Activated T-helper 1 cell treated with Interleukin-2 at 50 U/mL for 16 hours (primary cell): ENCODE results near the gene ARHGAP9.
"Not testable (repeated sequence)": the region's sequence is repeated elsewhere in the genome, so short reads cannot be mapped to it uniquely, and the experiment has no call there.

Source experiments
- DNase-seq: peaks from one replicate; pipeline ENCODE4 v3.0.0-alpha.2; 2020; ENCODE audit warnings: low read depth

The ARHGAP9 gene

GRCh38 chr12:57517187-57517586, 37.5 kb upstream of the ARHGAP9 start:
- DNase-seq: no peak

GRCh38 chr12:57516617-57517153, 37.0 kb upstream of the ARHGAP9 start:
- no peak for DNase-seq

- DNase-seq: no peak
Observed at GRCh38 chr12:57515934-57516541, 36.4 kb upstream of the ARHGAP9 start.

- no peak for DNase-seq
Observed at GRCh38 chr12:57515408-57515933, 35.8 kb upstream of the ARHGAP9 start.

- no peak for DNase-seq
Observed at GRCh38 chr12:57514720-57515407, 35.2 kb upstream of the ARHGAP9 start.

- not testable (repeated sequence) for DNase-seq
Observed at GRCh38 chr12:57514246-57514645, 34.6 kb upstream of the ARHGAP9 start.

- DNase-seq: not testable (repeated sequence)
Observed at GRCh38 chr12:57513677-57514076, 34.0 kb upstream of the ARHGAP9 start.

- DNase-seq: no peak
Observed at GRCh38 chr12:57513266-57513665, 33.6 kb upstream of the ARHGAP9 start.

- DNase-seq: no peak
Observed at GRCh38 chr12:57512665-57513064, 33.0 kb upstream of the ARHGAP9 start.

GRCh38 chr12:57511588-57512325, 32.1 kb upstream of the ARHGAP9 start:
- no peak for DNase-seq

- no peak for DNase-seq
Observed at GRCh38 chr12:57511161-57511560, 31.5 kb upstream of the ARHGAP9 start.

- not testable (repeated sequence) for DNase-seq
Observed at GRCh38 chr12:57507796-57508195, 28.1 kb upstream of the ARHGAP9 start.

- not testable (repeated sequence) for DNase-seq
Observed at GRCh38 chr12:57506541-57506940, 26.9 kb upstream of the ARHGAP9 start.

- DNase-seq: not testable (repeated sequence)
Observed at GRCh38 chr12:57502311-57502969, 22.8 kb upstream of the ARHGAP9 start.

- no peak for DNase-seq
Observed at GRCh38 chr12:57500213-57500612, 20.5 kb upstream of the ARHGAP9 start.

- no peak for DNase-seq
Observed at GRCh38 chr12:57498571-57498970, 18.9 kb upstream of the ARHGAP9 start.

- no peak for DNase-seq
Observed at GRCh38 chr12:57498132-57498502, 18.5 kb upstream of the ARHGAP9 start.

- DNase-seq: no peak
Observed at GRCh38 chr12:57497223-57498131, 17.8 kb upstream of the ARHGAP9 start.

- no peak for DNase-seq
Observed at GRCh38 chr12:57496822-57497221, 17.2 kb upstream of the ARHGAP9 start.

GRCh38 chr12:57495051-57495701, 15.5 kb upstream of the ARHGAP9 start:
- DNase-seq: not testable (repeated sequence)
